Endothelial cell of hepatic sinusoid (primary cell): ENCODE data around the gene NKD2.

ENCODE experiments used
- in situ Hi-C: cut with HindIII; loops from 2 replicates; pipeline ENCODE4 v1.10.0; 2017; ENCODE audit warnings: low sequenced_read_pairs

The NKD2 gene

DNA sequence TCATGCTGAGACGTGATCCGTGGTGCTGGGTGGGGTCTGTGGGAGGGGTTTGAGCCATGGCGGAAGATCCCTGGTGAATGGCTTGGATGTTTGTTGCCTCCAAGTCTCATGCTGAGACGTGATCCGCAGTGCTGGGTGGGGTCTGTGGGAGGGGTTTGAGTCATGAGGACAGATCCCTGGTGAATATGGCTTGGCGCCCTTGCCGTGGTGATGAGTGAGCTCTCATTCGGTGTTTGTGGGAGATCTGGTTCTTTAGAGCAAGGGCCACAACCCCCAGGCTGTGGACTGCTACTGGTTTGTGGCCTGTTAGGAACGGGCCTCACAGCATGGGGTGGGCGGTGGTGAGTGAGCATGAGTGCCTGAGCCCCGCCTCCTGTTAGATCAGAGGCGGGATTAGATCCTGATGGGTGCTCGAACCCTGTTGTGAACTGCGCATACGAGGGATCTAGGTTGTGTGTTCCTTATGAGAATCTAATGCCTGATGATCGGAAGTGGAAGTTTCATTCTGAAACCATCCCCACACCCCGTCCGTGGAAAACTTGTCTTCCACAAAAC is 31.2 kb downstream of the NKD2 start:
- in situ Hi-C loops, result loop anchor here (10.0 kb wide), 4 partner anchors 75 to 115 kb away; partner anchors contain the start of gene SLC12A7

DNA sequence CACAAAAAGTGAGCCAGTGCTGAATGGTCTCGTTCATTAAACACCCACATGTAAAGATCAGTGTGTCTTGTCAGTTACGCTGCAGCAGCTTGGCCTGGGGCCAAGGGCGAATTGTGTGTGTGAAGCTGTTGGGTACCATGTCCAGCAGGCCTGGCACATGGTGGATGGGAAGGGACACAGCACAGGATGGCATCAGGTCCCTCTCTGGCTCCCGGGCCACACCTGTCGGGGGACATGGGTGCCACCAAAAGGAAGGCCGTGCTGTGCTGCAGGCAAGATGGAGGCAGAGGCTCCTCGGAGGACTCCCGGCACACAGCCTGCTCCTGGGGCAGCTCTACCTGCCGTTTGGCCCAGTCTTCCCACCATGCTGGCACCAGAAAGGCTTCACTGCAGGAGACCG is 32.0 kb downstream of the NKD2 start:
- in situ Hi-C loops, result loop anchor here (10.0 kb wide), 4 partner anchors 74 to 114 kb away; partner anchors contain the start of gene SLC12A7

DNA sequence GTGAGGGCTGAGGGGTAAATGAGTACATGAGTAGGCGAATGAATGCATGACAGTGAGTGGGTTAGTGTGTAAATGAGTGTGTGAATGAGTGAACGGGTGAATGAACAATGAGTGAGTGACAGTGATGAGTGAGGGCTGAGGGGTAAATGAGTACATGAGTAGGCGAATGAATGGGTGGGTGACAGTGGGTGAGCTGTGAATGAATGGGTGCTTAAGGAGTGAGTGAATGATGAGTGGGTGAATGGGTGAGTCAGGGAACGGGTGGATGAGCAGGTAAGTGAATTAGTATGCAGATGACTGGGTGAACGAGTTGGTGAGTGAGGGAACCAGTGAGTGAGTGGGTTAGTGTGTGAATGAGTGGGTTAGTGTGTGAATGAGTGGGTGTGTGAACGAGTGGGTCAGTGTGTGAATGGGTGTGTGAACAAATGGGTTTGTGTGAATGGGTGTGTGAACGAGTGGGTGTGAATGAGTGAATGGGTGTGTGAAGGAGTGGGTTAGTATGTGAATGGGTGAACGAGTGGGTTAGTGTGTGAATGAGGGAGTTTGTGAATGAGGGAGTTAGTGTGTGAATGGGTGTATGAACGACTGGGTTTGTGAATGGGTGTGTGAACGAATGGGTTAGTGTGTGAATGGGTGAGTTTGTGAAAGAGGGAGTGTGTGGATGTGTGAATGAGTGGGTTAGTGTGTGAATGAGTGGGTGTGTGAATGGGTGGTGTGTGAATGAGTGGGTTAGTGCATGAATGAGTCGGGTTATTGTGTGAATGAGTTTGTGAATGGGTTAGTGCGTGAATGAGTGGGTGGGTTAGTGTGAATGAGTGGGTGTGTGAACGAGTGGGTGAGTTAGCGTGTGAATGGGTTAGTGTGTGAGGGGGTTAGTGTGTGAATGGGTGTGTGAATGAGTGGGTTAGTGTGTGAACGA is 32.9 kb downstream of the NKD2 start:
- in situ Hi-C loops, result loop anchor here (10.0 kb wide), 4 partner anchors 73 to 113 kb away; partner anchors contain the start of gene SLC12A7

DNA sequence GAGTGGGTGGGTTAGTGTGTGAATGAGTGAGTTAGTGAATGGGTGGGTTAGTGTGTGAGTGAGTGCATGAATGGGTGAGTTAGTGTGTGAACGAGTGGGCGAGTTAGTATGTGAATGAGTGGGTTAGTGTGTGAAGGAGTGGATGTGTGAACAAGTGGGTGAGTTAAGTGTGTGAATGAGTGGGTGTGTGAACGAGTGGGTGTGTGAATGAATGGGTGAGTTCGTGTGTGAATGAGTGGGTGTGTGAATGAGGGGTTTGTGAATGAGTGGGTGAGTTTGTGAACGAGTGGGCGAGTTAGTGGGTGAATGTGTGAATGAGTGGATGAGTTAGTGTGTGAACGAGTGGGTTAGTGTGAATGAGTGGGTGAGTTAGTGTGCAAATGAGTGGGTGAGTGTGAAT is 34.0 kb downstream of the NKD2 start:
- in situ Hi-C loops, result loop anchor here (10.0 kb wide), 4 partner anchors 72 to 112 kb away; partner anchors contain the start of gene SLC12A7

DNA sequence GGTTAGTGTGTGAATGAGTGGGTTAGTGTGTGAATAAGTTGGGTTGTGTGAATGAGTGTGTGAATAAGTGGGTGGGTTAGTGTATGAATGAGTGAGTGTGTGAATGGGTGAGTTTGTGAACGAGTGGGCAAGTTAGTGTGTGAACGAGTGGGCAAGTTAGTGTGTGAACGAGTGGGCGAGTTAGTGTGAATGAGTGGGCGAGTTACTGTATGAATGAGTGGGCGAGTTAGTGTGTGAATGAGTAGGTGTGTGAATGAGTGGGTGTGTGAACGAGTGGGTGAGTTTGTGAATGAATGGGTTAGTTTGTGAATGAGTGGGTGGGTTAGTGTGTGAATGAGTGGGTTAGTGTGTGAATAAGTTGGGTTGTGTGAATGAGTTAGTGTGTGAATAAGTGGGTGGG is 34.7 kb downstream of the NKD2 start:
- in situ Hi-C loops, result loop anchor here (10.0 kb wide), 4 partner anchors 71 to 111 kb away; partner anchors contain the start of gene SLC12A7

DNA sequence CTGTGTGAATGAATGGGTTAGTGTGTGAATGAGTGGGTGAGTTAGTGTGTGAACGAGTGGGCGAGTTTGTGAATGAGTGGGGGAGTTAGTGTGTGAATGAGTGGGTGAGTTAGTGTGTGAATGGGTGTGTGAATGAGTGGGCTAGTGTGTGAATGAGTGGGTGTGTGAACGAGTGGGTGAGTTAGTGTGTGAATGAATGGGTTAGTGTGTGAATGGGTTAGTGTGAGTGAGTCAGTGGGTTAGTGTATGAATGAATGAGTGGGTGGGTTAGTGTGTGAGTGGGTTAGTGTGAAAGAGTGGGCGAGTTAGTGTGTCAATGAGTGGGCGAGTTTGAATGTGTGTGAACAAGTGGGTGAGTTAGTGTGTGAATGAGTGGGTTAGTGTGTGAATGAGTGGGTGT is 35.5 kb downstream of the NKD2 start:
- in situ Hi-C loops, result loop anchor here (10.0 kb wide), 4 partner anchors 71 to 111 kb away; partner anchors contain the start of gene SLC12A7

DNA sequence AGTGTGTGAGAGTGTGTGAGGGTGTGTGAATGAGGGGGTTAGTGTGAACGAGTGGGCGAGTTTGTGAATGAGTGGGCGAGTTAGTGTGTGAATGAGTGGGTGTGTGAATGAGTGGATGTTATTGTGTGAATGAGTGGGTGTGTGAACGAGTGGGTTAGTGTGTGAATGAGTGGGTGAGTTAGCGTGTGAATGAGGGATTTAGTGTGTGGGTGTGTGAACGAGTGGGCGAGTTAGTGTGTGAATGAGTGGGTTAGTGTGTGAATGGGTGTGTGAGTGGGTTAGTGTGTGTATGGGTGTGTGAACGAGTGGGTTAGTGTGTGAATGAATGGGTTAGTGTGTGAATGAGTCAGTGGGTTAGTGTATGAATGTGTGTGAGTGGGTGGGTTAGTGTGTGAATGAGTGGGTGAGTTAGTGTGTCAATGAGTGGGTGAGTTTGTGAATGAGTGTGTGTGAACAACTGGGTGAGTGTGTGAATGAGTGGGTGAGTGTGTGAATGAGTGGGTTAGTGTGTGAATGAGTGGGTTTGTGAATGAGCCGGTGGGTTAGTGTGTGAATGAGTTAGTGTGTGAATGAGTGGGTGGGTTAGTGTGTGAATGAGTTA is 37.5 kb downstream of the NKD2 start:
- in situ Hi-C loops, result loop anchor here (10.0 kb wide), 4 partner anchors 69 to 111 kb away; partner anchors contain the start of gene SLC12A7

DNA sequence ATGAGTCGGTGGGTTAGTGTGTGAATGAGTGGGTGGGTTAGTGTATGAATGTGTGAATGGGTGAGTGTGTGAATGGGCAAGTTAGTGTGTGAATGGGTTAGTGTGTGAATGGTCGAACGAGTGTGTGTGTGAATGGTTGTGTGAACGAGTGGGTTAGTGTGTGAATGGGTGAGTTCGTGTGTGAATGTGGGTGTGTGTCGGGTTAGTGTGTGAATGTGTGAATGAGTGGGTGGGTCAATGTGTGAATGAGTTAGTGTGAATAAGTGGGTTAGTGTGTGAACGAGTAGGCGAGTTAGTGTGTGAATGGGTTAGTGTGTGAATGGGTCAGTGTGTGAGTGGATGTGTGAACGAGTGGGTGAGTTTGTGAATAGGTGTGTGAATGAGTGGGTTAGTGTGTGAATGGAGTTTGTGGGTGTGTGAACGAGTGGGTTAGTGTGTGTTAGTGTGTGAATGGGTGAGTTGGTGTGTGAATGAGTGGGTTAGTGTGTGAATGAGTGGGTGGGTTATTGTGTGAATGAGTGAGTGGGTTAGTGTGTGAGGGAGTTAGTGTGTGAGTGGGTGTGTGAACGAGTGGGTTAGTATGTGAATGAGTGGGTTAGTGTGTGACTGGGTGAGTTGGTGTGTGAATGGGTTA is 38.8 kb downstream of the NKD2 start:
- in situ Hi-C loops, result loop anchor here (10.0 kb wide), 4 partner anchors 67 to 113 kb away; partner anchors contain the start of gene SLC12A7

DNA sequence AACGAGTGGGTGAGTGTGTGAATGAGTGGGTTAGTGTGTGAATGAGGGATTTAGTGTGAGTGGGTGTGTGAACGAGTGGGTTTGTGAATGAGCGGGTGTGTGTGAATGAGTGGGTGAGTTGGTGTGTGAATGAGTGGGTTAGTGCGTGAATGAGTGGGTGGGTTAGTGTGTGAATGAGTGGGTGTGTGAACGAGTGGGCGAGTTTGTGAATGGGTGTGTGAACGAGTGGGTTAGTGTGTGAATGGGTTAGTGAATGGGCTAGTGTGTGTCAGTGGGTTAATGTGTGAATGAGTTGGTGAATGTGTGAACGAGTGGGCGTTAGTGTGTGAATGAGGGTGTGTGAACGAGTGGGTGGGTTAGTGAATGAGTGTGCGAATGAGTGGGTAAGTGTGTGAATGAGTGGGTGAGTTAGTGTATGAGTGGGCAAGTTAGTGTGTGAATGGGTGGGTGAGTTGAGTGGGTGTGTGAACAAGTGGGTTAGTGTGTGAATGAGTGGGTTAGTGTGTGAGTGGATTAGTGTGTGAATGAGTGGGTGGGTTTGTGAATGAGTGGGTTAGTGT is 39.6 kb downstream of the NKD2 start:
- in situ Hi-C loops, result loop anchor here (10.0 kb wide), 4 partner anchors 67 to 113 kb away; partner anchors contain the start of gene SLC12A7

DNA sequence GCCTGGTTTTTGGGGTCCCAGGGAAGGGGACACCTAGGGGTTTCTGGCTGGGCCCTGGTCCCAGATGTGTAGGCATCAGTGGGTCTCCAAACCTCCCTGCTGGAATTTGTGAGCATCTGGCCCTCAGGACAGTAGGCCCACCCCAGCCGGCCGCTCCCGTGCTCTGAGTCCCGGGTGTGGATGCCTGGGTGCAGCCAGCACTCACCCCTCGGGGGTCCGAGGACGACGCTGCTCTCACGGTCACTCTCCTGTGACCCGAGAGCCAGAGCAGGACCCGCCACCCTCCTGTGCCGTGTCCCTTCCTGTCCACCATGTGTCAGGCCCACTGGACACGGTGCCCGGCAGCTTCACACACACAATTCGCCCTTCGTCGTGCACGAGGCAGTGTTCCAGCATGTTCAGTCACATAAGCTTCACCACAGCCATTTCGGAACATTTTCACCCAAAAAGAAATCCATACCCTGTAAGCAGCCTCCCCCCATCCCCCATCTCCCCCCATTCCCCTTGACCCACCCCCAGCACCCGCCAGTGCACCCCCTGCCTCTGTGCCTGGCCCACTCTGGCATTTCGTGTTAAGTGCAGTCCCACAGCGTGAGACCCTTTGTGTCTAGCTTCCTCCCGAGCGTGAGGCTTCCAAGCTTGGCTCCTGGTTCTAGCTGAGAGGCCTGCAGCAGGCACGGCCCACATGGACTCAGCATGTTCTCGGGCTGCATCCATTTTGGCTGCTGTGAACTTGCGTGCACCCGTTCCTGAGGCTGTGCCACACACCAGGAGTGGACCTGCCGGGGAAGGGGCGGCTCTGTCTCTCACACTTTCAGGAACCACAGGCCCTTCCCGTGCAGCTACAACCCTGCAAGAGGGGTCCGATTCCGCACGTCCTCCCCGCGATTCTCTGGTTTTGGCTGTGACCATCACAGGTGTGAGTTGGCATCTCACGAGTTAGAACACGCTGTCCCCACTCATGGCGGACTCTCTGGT is 40.5 kb downstream of the NKD2 start:
- in situ Hi-C loops, result loop anchor here (10.0 kb wide), 4 partner anchors 66 to 114 kb away; partner anchors contain the start of gene SLC12A7

DNA sequence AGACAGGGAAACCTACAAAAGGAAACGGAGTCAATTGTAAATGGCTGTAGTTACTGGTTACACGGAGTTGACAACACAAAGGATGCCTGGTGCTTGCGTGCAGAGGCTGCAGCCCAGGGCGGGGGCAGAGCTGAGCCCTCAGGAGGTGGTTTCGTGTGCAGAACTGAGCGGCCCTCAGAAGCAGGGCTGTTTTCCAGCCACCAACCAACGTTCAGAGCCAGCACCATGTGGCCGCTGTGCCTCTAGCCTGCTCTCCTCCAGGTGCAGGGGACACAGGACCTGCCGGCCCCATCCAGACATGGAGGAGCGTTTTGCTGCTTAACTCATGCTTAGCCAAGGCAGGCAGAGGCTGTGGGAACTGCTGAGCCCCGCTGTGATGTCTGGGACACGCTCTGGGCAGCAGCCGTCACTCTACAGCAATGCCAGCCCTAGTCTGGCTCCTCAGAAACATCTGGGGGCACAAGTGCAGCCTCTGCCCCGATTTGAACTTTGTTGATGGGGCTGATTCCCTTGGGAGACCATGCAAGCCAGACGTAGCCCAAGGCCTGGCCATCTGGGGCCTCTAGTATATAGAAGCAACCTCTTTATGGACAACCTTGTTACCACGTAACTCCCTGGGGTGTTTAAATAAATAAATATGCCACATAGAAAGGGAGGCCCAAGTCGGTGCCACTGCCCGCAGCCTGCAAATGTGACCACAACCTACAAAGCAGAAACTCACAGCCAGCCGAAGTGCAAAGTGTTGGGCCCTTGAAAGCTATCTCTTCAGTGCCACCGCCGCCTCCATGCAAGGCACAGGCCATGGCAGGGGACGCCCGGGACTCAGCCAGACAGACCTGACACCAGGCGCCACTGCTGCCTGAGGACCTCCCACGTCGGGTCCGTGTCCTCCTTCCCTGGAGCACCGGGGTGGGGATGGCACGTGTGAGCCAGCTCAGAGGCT is 42.1 kb downstream of the NKD2 start:
- in situ Hi-C loops, result no loop called here

DNA sequence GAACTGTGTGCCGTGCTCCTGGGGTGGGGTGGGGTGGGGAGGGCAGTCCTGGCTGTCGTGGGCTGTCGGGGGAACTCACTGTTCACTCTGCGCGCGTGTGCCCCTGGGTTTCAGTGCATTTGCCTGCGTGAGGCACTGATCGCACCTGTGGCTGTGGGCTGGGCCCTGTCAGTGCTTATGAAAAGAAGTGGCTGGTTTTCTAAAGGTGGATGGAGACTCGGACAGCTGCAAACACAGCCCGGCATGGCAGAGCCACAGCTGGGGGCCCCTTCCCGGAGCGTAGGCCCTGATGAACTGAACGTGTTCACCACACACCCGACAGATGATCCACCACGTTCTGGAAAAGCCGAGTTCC is 42.7 kb downstream of the NKD2 start:
- in situ Hi-C loops, result no loop called here

DNA sequence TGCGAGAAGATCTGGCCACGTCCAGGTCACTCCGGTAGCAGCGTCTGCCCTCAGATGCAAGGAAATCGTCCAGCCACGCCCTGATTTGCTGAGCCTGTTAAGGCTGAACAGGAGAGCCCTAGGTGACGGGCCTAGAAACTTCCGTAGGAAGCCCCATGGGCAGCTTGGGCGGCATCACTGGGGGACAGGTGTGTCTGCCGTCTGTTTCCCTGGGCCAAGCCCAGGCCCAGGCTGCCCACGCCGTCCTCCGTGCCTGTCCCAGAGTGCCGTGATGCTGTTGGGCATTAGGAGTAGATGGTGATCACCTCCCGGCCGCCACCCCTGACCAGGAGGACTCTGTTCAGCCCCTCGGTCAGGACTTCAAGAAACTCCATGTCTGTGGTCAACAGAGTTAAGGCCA is 43.5 kb downstream of the NKD2 start:
- in situ Hi-C loops, result no loop called here

DNA sequence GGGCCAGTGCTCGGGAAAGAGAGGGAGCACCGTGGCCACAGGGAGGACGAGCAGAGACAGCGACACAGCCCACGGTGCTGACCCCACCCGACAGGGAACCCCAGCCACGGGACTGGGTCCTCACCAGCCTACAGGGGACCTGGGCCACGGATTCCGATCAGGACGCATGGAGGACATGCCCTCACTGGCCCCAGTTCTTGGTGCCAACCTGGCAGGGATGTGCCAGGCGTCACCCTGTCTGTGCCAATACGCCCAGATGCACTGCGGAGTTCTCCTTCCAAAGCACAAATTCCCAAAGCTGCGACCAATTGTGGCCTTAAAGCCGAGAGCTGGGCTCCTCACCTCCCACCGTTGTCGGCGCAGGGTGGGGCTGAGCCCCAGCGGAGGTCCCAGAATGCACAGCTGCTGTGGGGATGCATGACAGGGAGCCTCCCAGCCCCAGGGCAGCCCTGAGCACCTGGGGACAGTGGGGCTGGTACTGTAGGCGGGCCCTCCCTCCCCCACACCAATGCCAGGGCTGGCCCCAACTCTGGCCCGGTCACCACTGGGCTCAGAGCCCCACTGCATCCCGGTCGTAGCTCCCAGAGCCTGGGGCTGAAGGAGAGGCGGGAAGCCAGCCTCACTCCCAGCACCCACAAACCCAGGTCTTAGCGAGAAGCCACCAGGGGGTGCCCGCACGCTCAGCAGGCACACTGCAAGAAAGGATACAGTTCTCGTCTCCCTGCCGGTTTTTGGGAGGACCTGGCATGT is 44.2 kb downstream of the NKD2 start:
- in situ Hi-C loops, result no loop called here

DNA sequence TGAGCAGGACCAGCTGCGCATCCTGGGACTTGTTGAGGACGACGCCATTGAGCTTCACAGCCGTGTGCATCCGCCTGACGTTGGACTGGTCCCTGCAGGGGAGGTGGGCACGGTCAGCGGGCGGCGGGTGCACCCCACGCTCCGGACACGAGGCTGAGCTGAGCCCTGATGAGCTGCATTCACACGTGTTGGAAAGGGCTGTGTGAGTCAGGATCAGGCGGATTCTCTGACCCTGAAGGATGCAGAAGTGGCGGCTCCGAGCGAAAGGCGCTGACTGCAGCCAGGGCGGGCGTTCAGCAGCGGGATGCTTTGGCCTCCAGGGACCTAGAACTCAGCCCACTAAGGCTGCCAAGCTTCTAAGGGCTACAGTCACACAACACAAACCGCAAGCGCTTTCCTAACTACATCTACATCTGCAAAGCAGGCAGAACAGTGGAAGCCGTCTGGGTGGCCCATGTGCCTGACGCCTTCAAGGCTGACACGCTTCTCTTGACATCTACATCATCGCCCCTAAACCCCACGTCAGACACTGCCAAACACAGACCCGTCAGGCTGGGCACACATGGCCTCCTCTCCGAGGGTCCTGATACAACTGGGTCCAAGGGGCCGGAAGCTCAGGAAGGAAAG is 44.9 kb downstream of the NKD2 start:
- in situ Hi-C loops, result no loop called here

DNA sequence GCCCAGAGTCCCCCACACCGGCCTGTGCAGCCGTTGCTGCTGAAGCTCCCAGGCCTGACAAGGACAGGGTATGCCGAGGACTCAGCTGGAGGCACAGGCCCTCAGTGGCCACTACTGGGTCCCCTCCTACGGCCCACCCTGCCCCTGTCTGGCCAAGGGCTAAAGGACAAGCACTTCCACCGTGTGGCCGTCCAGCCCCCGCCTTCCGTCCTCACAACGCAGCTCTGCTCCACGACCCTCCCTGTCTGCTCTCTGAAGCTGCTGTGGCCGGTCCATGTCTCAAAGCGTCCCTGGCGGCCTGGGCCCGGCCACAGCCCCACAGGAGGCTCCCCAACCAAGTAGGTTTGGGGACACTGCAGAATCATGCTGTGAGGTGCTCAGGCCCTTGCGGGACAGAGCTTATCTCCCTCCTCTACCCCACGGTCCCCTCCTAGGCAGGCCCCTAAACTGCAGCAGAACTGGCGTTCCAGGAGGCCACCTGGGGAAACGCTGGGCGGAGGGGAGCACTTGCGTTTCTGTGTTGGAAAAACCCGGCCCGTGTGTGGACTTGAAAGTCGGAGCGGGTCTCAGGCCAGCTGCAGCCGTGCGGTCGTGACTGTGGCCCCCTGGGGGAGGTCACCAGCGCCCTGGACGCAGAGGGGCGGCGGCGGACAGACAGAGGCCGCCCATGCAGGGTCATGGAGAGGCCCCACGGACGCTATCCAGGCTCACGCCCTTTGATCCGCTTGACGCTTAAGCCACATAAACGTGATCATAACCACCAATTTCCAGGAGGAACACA is 45.6 kb downstream of the NKD2 start:
- in situ Hi-C loops, result no loop called here
